Tibial nerve (tissue), 4 donors: Measurements from ENCODE around the gene NMRK2. TPM values are rescaled to one million over a fixed set of nuclear protein-coding genes. Genes with fewer than 3 reads are reported as not detected.
"Not testable (repeated sequence)": the region's sequence is repeated elsewhere in the genome, so short reads cannot be mapped to it uniquely, and the experiment has no call there.

ENCODE experiments used
- DNase-seq, 2 donors: peaks; one replicate each; pipeline ENCODE4 v3.0.0-alpha.2; 2019; ENCODE audit warnings: low spot score in 2 of 2
- H3K27ac ChIP-seq, 4 donors: fragments of 200-600 bp; sonication (generic) in 3 of 4; one replicate each; pipeline ENCODE4 v1.5.1; 2017 to 2019; ENCODE audit warnings: mild to moderate bottlenecking in 1 of 4
- H3K27me3 ChIP-seq, 2 donors: fragments of 200-600 bp; sonication (generic) in 1 of 2; one replicate each; pipeline versions ENCODE4 v1.5.1 to v1.6.0; 2017 to 2019
- H3K36me3 ChIP-seq, 3 donors: fragments of 200-600 bp; sonication (generic); one replicate each; pipeline ENCODE4 v1.5.1; 2018 to 2019
- H3K4me1 ChIP-seq, 4 donors: fragments of 200-600 bp; sonication (generic) in 3 of 4; one replicate each; pipeline ENCODE4 v1.5.1; 2017 to 2019
- H3K4me3 ChIP-seq, 4 donors: fragments of 200-600 bp; sonication (generic) in 3 of 4; one replicate each; pipeline ENCODE4 v1.5.1; 2017 to 2019; ENCODE audit warnings: mild to moderate bottlenecking in 1 of 4, moderate library complexity in 1 of 4
- H3K9me3 ChIP-seq, 4 donors: fragments of 200-600 bp; sonication (generic) in 3 of 4; one replicate each; pipeline ENCODE4 v1.5.1; 2017 to 2019
- CTCF ChIP-seq, 5 experiments: fragments of 200-600 bp in 3 of 5; fragments of 450-650 bp in 2 of 5; sonication (generic) in 3 of 5; IDR thresholded peaks; one replicate each; pipeline ENCODE4 v1.5.1; 2016 to 2019; ENCODE audit warnings: antibody characterized with exemption in 5 of 5, mild to moderate bottlenecking in 3 of 5, moderate library complexity in 2 of 5
- EP300 ChIP-seq, 2 donors: sonication (generic); formaldehyde crosslinking; IDR thresholded peaks; one replicate each; pipeline ENCODE4 v1.6.1; 2017; ENCODE audit warnings: antibody characterized with exemption in 2 of 2, mild to moderate bottlenecking in 1 of 2
- POLR2A ChIP-seq, 2 donors: fragments of 450-650 bp; IDR thresholded peaks; one replicate each; pipeline ENCODE4 v1.6.1; 2017; ENCODE audit warnings: antibody characterized with exemption in 2 of 2, mild to moderate bottlenecking in 2 of 2, moderate library complexity in 2 of 2
- WGBS, 2 donors: methylation state at CpG; one replicate each; pipeline ENCODE4 v1.1.5; 2018; 5-methylcytosine and 5-hydroxymethylcytosine counted together
- total RNA-seq, 4 donors: library from RNA; depleted of rRNA; stranded (reverse); fragments of >200 nt; gene quantifications; one replicate each; pipeline ENCODE4 v1.1.0, GENCODE V29; 2016

NMRK2 gene
- total RNA-seq, 4 donors from 2014 or later = not detected

- DNase-seq = no peak
- TF ChIP-seq CTCF (IDR thresholded peaks at IDR 0.05) (no peak), POLR2A (IDR thresholded peaks at IDR 0.05) (no peak), EP300 (IDR thresholded peaks at IDR 0.05) (no peak)
- no peaks in the 10 kb centered on the region for H3K36me3 ChIP-seq
- no peak overlapping the region for H3K4me3 ChIP-seq
- WGBS, 2 donors = 68 to 80% methylated on average over 8 of the region's 8 CpGs
- no peak overlapping the region for H3K27ac ChIP-seq
- no peaks in the 10 kb centered on the region for H3K4me1 ChIP-seq
- H3K27me3 ChIP-seq = no peaks in the 10 kb centered on the region
- H3K9me3 ChIP-seq = peaks cover 0 to under 1% (median 0%) of the 10 kb centered on the region in 4 donors
Measured at GRCh38 chr19:3942790-3943409, 10.0 kb downstream of the NMRK2 start.

- H3K4me3 ChIP-seq = no peak overlapping the region
- 78 to 85% methylated on average over 11 of the region's 11 CpGs for WGBS, 2 donors
- no peaks in the 10 kb centered on the region for H3K27me3 ChIP-seq
- H3K36me3 ChIP-seq = no peaks in the 10 kb centered on the region
- no peaks in the 10 kb centered on the region for H3K9me3 ChIP-seq
- no peak for DNase-seq
- H3K4me1 ChIP-seq = no peaks in the 10 kb centered on the region
- TF ChIP-seq POLR2A (IDR thresholded peaks at IDR 0.05) (no peak), CTCF (IDR thresholded peaks at IDR 0.05) (no peak), EP300 (IDR thresholded peaks at IDR 0.05) (no peak)
- H3K27ac ChIP-seq = no peak overlapping the region
Measured at GRCh38 chr19:3944018-3944721, 11.3 kb downstream of the NMRK2 start.

GRCh38 chr19:3945838-3946237 is 13.0 kb downstream of the NMRK2 start:
- Histone ChIP-seq H3K27me3 (no peaks in the 10 kb centered on the region), H3K9me3 (no peaks in the 10 kb centered on the region), H3K27ac (no peak overlapping the region), H3K4me1 (peaks cover 0 to 8% (median 0%) of the 10 kb centered on the region in 4 donors), H3K36me3 (no peaks in the 10 kb centered on the region), H3K4me3 (no peak overlapping the region)
- WGBS, 2 donors = 42 to 54% methylated on average over 2 of the region's 2 CpGs
- no peak for DNase-seq
- TF ChIP-seq CTCF (IDR thresholded peaks at IDR 0.05) (no peak), EP300 (IDR thresholded peaks at IDR 0.05) (no peak), POLR2A (IDR thresholded peaks at IDR 0.05) (no peak)

GRCh38 chr19:3947316-3947933 is 14.6 kb downstream of the NMRK2 start:
- peaks cover 0 to 15% (median 0%) of the 10 kb centered on the region in 4 donors for H3K4me1 ChIP-seq
- not testable (repeated sequence) for H3K36me3 ChIP-seq, H3K9me3 ChIP-seq, DNase-seq, H3K27me3 ChIP-seq, H3K4me3 ChIP-seq, H3K27ac ChIP-seq
- 86 to 89% methylated on average over 15 of the region's 15 CpGs for WGBS, 2 donors

GRCh38 chr19:3949294-3949693 is 16.4 kb downstream of the NMRK2 start:
- H3K9me3 ChIP-seq = no peaks in the 10 kb centered on the region
- H3K4me1 ChIP-seq = peaks cover 0 to 21% (median 0%) of the 10 kb centered on the region in 4 donors
- TF ChIP-seq CTCF (IDR thresholded peaks at IDR 0.05) (no peak), EP300 (IDR thresholded peaks at IDR 0.05) (no peak), POLR2A (IDR thresholded peaks at IDR 0.05) (no peak)
- H3K36me3 ChIP-seq = no peaks in the 10 kb centered on the region
- no peak overlapping the region for H3K27ac ChIP-seq
- 74 to 76% methylated on average over 8 to 11 of the region's 11 CpGs for WGBS, 2 donors
- no peak overlapping the region for H3K4me3 ChIP-seq
- no peaks in the 10 kb centered on the region for H3K27me3 ChIP-seq
- no peak for DNase-seq
